AG10803 (cell line): Measurements from ENCODE around the gene DCAF6.

Source experiments
- DNase-seq: peaks from one replicate; pipeline ENCODE4 v3.0.0; 2010; ENCODE audit warnings: low read depth
- H3K4me3 ChIP-seq: 2 replicates; pipeline ENCODE4 v1.5.1; 2011; ENCODE audit warnings: mild to moderate bottlenecking, low read length, control low read depth
- CTCF ChIP-seq: conservative IDR thresholded peaks from 2 replicates; pipeline ENCODE4 v1.5.1; 2011; ENCODE audit warnings: mild to moderate bottlenecking, low read length, control low read depth, inconsistent platforms

The DCAF6 gene

DNA sequence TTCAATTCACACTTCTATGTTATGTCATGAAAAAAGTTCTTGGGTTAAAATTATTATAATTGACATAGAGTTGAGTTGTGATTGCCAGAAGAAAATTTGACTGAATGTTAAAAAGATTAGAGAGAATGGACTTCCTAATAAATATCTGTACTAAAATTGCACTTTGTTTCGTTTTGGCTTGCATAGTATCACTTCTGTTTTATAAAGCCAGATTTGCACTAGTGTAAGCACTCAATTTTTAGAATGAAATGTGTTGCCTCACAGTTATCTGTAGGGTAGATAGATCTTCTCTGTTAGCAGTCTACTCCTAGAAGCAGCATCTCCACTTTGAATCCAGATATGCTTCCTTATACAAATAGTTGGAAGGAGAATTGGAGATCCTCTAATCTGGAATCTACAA is 95.5 kb downstream of the DCAF6 start:
- no peak for DNase-seq

GRCh38 chr1:168035345-168035744 is 98.9 kb downstream of the DCAF6 start:
- no peak for DNase-seq
- no peak overlapping the region for H3K4me3 ChIP-seq
- TF ChIP-seq CTCF: no peak

More for the DNA sequence above, 95.5 kb downstream of the DCAF6 start:
- H3K4me3 ChIP-seq: no peak overlapping the region
- TF ChIP-seq CTCF: no peak

GRCh38 chr1:168042362-168042761 is 105.9 kb downstream of the DCAF6 start:
- no peak for TF ChIP-seq CTCF
- H3K4me3 ChIP-seq: no peak overlapping the region
- DNase-seq: no peak

DNA sequence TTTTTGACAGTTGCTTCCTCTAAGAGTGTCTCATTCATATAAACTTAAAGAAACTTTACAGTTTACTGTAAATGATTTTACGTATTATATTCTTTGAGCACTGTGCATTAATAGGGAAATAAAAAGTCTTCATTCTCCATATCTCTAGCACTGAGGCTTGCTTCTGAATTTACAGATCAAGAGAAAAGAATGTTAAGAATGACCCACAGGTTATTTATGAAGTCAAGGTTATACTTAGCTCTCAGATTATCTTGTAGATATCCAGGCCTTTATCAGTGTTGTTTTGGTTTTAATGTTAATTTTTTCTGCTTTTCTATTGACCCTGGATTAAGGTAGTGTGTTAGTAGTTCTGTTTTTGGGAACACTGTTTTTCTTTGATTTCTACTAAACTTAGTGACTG is 108.8 kb downstream of the DCAF6 start:
- DNase-seq: no peak
- no peak overlapping the region for H3K4me3 ChIP-seq
- no peak for TF ChIP-seq CTCF

- no peak overlapping the region for H3K4me3 ChIP-seq
- DNase-seq: no peak
- TF ChIP-seq CTCF: no peak
These were observed 113.8 kb downstream of the DCAF6 start for GRCh38 chr1:168050307-168050706.

DNA sequence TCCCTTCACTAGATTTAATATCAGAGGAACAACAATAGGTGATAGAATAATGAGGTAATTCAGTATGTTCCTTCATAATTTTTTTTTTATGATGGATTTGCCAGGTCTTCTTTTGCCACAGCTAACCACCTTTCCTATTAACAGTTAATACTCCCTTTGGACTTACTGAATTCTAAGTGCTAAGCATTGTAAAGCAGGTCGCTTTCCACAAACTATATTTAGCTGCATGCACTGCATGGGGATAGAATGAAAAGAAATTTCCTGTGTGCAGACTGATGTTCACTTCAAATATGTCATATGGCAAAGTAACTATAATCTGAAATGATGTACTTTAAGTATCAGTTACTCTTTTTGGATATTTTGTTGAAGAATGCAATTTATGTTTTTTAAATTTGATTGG is 114.4 kb downstream of the DCAF6 start:
- H3K4me3 ChIP-seq: no peak overlapping the region
- no peak for TF ChIP-seq CTCF
- DNase-seq: no peak

DNA sequence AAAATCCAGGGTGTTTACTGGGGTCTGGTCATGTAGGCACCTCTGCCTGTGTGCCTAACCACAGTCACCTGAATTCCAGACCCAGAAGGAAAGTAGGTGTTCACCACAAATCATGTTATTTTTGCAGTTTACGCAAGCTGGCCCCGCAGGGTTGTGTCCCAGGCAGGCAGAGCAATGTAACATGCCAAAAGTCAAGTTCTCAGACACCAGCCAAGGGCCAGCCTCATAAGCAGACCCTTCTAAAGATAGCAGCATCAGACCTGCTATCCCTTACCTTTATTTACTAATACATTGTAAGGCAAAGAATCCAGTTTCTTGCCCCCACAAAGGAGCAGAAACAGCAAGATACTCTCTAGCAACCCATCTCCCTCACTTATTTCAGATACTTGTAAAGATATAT is 117.2 kb downstream of the DCAF6 start:
- no peak for TF ChIP-seq CTCF

More for the DNA sequence above, 117.2 kb downstream of the DCAF6 start:
- no peak overlapping the region for H3K4me3 ChIP-seq
- DNase-seq: no peak
